GM21723 (cell line): Measurements from ENCODE around the gene FAM83C.

Experiments used
- ATAC-seq: cut with Tn5 transposase; IDR thresholded peaks from one replicate; pipeline ENCODE4 v1.9.1; 2021; ENCODE audit warnings: mild to moderate bottlenecking, moderate library complexity; ENCODE audit not compliant: unreplicated experiment

Gene FAM83C

GRCh38 chr20:35284992-35285805 is 7.0 kb downstream of the FAM83C start:
- no peak for ATAC-seq

DNA sequence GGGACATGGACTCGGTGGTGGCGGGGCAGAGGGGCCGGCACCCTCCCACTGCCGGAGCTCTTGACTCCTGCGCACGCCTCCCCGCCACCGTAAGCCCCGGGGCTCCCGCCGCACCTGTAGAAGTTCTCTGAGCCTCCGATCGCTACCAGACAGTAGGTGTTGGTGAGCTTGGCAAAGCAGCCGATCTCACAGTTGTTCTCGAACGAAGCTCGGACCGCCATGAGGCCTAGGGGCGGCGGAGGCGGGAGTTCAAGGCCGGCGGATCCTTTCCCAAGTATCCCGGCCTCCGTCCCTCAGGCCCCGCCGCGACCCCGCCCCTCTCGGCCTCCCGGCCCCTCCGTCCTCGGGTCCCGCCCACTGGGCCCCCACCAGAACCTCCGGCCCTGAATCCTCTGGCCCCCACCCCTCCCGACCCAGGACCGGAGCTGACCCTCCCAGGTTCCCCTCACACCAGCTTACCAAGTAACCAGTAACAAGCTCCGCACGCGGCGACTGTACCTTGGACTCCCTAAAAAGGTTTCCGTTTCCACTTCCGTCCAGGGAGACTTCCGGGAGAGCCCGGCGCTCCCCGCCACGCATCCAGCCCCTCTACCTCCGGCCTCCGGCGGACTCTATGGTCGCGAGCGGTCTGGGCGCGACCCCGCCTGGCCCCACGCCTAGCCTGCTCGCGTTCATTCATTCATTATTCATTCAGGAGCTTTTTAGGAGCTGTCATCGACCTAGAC is 7.8 kb downstream of the FAM83C start, which contains the start of gene EIF6:
Gene EIF6 (minus strand): TSS at position 506 of the 725 bp plus-strand sequence. CDS start 285 bp downstream, at position 221.
- peak; percentile 74 for ATAC-seq

- ATAC-seq, result no peak
Observed at GRCh38 chr20:35283441-35284266, 8.6 kb downstream of the FAM83C start.

- ATAC-seq, result no peak
Observed at GRCh38 chr20:35281506-35282101, 10.6 kb downstream of the FAM83C start.

- ATAC-seq, result no peak
Observed at GRCh38 chr20:35280523-35280922, 11.7 kb downstream of the FAM83C start.

DNA sequence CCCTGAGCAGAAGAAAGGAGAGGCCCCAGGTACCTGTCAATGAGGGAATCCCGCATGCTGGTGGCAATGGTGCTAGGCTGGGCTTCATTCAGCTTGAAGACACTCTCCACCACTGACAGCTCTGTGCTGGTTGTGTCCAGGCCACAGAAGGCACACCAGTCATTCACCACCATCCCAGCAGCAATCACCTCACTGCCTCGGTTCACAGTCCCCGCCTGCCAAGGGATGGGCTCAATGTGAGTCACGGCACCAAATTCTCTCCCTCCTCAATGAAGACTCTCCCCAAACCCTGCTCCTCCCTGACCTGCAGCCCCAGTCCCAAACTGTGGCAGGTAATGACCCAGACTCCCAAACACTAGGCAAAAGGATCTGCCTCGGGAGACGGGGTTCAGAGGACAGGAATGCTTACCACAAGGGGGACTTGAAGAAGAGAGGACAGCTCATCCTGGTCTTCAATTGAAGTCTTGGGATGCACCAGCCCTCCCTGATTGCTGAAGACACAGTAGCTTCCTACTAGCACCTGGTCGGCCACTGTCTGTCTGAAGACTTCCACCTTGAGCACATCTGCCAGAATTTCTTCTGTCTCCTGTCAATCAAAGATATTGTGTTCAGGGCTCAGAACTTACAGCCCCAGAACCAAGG is 12.6 kb downstream of the FAM83C start:
- no peak for ATAC-seq

DNA sequence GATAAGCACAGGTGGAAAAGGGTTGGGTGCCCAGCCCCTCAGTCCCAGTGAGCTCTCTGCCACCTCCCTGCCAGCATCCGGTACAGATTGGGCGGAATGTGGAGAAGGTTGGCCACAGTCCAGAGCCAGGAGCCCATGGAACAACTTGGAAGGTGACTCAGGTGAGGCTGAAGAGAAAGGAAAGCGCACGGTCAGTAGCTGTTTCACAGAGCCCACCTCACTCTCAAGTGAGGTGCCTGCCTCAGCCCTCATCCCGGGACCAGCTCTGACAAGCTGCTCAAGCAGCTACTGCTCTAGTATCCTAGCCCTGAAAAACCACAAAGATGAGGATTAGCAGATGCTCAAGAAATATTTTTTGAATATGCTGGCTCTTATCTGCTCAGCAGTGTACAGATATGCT is 13.2 kb downstream of the FAM83C start:
- no peak for ATAC-seq

DNA sequence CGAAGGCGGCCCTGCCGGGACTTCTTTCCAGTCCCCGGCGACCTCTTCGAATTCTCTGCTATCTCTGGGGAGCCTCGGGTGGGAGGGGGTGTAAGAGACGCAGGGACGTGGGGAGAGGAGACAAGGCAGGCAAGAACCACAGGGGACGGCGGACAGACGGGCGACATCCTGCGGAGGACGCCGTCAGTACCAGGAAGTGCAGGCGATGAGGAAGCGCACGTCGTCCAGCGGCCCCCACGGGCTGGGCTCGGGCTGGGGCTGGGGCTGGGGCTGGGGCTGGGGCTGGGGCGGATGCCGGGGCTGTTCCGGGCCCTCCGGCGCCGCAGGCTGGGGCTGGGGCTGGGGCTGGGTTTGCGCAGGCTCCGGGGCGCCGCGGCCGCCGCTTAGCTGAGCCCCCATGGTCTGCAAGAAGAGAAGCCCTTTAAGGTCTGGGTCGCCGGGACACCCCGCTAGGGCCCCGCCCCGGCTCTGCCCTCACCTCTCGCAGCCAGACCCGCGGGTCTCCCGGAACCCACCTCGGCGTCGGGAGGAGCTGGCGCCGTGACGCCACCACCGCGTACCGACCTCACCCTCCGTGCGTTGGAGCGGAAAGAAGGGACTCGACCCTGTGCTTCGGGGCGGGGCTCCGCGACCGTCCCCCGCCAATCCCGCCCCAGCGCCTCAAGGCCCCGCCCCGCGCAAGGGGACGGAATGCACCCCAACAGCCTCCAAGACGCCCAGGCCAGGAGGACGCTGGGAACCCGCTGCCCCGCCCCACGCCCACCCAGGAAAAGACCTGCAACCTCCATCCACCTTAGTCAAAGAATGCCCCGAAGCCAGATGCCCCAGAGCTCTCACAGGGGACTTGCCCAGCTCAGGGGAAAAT is 14.5 kb downstream of the FAM83C start, which contains the start of gene MMP24OS:
Gene MMP24OS (minus strand): TSS at position 592 of the 865 bp plus-strand sequence. CDS start 193 bp downstream, at position 399.
- ATAC-seq, result peak; percentile 79

DNA sequence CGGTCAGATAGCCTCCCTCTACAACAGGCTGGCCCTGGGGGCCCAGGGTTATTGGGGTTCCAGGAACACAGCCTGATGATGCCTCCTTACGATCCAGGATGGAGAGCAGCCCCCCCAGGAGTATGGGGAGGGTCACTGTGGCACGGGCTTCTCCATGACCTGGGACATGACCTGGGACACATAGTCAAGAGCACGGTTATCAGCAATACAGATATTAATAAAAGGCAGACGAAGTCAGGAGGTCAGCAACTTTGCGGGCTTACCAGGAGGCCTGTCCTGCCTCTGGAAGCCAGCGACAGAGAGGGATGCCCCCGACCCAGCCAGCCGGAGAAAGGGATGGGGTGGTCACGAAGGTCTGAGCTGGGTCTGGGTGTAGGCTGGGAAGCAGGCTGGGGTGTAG is 15.1 kb downstream of the FAM83C start:
- no peak for ATAC-seq

DNA sequence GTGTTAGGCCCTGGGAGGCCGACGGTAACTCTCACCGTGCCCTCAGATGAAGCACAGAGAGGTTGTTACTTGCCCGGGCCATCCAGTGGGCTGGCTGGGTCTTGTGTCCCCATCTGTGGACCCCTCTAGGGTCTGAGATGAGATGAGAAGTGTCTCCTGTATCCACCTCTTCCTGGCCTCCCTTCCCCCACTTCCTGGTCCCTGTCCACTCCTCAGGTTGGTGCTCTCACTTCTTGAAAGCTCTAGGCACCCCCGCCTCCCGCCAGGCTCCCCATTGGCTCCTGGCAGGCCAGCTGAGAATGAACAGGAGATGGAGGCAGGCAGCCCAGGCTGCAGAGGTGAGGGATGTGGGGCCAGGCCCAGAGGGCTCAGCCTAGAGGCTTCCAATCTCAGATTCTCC is 15.8 kb downstream of the FAM83C start:
- ATAC-seq, result no peak

DNA sequence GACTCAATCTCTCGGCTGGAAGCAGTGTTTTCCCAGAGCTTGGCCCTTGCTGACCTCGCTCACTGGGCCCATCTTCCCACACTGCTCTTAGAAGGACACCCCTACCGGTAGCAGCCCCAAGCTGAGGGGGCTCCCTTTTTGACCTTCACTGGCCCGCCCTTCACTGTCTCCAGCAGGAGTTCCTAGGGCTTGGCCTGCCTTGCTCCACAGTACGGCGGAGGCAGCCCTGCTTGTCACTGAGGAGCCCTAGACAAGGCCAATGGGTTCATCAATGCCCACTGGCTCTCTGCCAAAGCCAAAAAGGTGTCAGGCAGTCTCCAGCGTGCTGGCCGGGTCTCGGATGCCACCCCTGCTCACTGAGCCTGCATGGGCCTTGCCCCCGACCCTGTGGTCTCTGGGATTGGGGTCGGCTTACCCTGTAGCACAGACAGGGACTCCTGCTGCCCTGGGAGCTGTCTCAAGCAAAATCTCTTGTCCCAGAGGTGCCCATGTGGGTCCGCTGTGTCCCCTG is 16.4 kb downstream of the FAM83C start:
- ATAC-seq, result no peak

GRCh38 chr20:35274172-35275092 is 17.8 kb downstream of the FAM83C start:
- ATAC-seq, result no peak

- ATAC-seq, result no peak
Observed at GRCh38 chr20:35273449-35274171, 18.6 kb downstream of the FAM83C start.

GRCh38 chr20:35271904-35272303 is 20.3 kb downstream of the FAM83C start:
- no peak for ATAC-seq

DNA sequence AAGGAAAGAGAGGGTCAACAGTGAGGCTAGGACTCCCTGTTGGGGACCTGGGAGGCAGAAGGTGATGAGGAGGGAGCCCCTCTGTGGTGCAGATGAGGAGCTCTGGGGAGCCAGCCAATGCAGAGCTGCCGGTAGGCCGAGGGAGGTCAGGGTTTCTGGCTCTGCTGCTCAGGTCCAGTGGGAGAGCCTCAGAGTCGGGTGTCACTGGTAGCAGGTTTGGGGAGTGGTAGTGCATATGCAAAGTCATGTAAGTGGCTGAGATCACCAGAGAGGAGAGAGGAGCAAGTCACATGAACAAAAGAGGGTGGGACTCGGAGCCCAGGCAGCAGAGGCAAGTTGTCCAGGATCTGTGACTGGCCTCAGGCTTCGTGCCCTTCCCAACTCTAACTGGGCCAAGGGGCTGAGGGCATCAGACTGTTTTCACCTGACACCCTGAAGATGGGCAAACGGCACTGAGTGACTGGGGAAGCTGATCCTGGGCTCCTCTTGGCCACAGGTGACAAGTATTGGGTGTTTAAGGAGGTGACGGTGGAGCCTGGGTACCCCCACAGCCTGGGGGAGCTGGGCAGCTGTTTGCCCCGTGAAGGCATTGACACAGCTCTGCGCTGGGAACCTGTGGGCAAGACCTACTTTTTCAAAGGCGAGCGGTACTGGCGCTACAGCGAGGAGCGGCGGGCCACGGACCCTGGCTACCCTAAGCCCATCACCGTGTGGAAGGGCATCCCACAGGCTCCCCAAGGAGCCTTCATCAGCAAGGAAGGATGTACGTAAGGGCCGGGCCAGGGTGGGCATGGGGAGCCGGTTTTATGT is 20.9 kb downstream of the FAM83C start:
- no peak for ATAC-seq
